ENCODE data around the gene MCM10. TPM values are rescaled to one million over a fixed set of nuclear protein-coding genes. Genes with fewer than 3 reads are reported as not detected.

Gene MCM10
- total and polyA plus RNA-seq, 2 of the 8 experiments (the other 6 are each of a cell fraction or from before 2014, with no cell fraction given): 9.8 to 60.3 TPM

GRCh38 chr10:13256627-13257026 lies 95.3 kb downstream of the MCM10 start:
- no peak overlapping the region for H3K14ac ChIP-seq (ENCODE audit: insufficient read length)
- H2BK20ac ChIP-seq (ENCODE audit: low read length): no peak overlapping the region
- no peaks in the 10 kb centered on the region for H3K79me1 ChIP-seq (ENCODE audit: low read depth, low read length)
- H3K56ac ChIP-seq (replicated peaks; ENCODE audit: insufficient read length, low read depth, low read length): no peak overlapping the region
- no peak overlapping the region for H3K4me2 ChIP-seq (ENCODE audit: insufficient read depth in 1 of 2, low read depth in 2 of 2, low read length in 2 of 2)
- H3K79me2 ChIP-seq (ENCODE audit: control insufficient read depth in 1 of 2, insufficient read depth in 2 of 2, low read length in 2 of 2): no peaks in the 10 kb centered on the region
- no peak overlapping the region for H3K23ac ChIP-seq (ENCODE audit: insufficient read length)
- ChIA-PET POLR2A (ENCODE audit: partially characterized antibody) (interaction anchor here (1.1 kb wide), 1 partner anchor 8 kb away, joined by 3 read pairs; no protein-coding TSS in a partner anchor), CTCF (ENCODE audit: partially characterized antibody) (interaction anchor here (0.6 to 1.3 kb wide), 3 partner anchors 11 to 50 kb away, joined by 3 read pairs; no protein-coding TSS in a partner anchor)
- H2BK5ac ChIP-seq (ENCODE audit: low read depth, low read length): no peak overlapping the region
- H2BK120ac ChIP-seq (replicated peaks; ENCODE audit: low read depth, low read length): no peak overlapping the region
- no peak overlapping the region for H3K4me3 ChIP-seq (ENCODE audit: extremely low read depth in 1 of 4, insufficient read depth in 2 of 4, low read depth in 3 of 4, low read length in 4 of 4)
- H2AFZ ChIP-seq (ENCODE audit: low read length): no peak overlapping the region
- H4K5ac ChIP-seq (ENCODE audit: insufficient read length, low read depth, low read length): no peak overlapping the region
- H4K8ac ChIP-seq (ENCODE audit: extremely low read depth, insufficient read depth, low read length): no peak overlapping the region
- H3K27me3 ChIP-seq (replicated peaks in 1 of 4; ENCODE audit: control insufficient read depth in 3 of 4, extremely low read depth in 1 of 4, insufficient read depth in 3 of 4, low read length in 3 of 4): no peaks in the 10 kb centered on the region
- no peak overlapping the region for H3K27ac ChIP-seq (ENCODE audit: low read depth, low read length)
- H4K91ac ChIP-seq (replicated peaks; ENCODE audit: insufficient read length, low read length): no peak overlapping the region
- no peak overlapping the region for H3K9ac ChIP-seq (replicated peaks in 1 of 4; ENCODE audit: extremely low read depth in 1 of 4, low read depth in 3 of 4, low read length in 3 of 4)
- WGBS, 2 experiments (ENCODE audit: extremely low coverage in 1 of 2, insufficient coverage in 1 of 2, insufficient read length in 1 of 2, insufficient replicate concordance in 2 of 2, low coverage in 1 of 2, low lambda C conversion rate in 2 of 2, missing lambda C conversion rate in 1 of 2): 88% methylated on average over 2 of the region's 2 CpGs; no CpG with 5 or more reads in 1 of the 2 experiments
- no peaks in the 10 kb centered on the region for H4K20me1 ChIP-seq (replicated peaks in 1 of 2; ENCODE audit: control insufficient read depth in 1 of 2, insufficient read depth in 2 of 2, low read length in 2 of 2)
- no peak overlapping the region for H2BK15ac ChIP-seq (ENCODE audit: low read length)
- H3K18ac ChIP-seq (ENCODE audit: extremely low read depth, low read length): no peak overlapping the region
- no peak overlapping the region for H3K4ac ChIP-seq (replicated peaks; ENCODE audit: insufficient read length, low read depth, low read length)
- H3K4me1 ChIP-seq (replicated peaks in 1 of 4; ENCODE audit: control insufficient read depth in 3 of 4, insufficient read depth in 4 of 4, low read length in 3 of 4): no peaks in the 10 kb centered on the region
- no peaks in the 10 kb centered on the region for H3K36me3 ChIP-seq (ENCODE audit: control insufficient read depth in 2 of 4, insufficient read depth in 4 of 4, low read length in 3 of 4)
- no peak overlapping the region for H2BK12ac ChIP-seq (ENCODE audit: low read depth, low read length)
- no peak overlapping the region for H2AK5ac ChIP-seq (ENCODE audit: low read depth, low read length)
- H3K9me3 ChIP-seq (ENCODE audit: insufficient read depth in 2 of 2, low read depth in 1 of 2, low read length in 1 of 2): peaks cover 0 to 5% of the 10 kb centered on the region in 2 experiments; a peak in 1 of 4 replicates
- no peaks in the 10 kb centered on the region for H3K23me2 ChIP-seq (ENCODE audit: low read depth, low read length)
- FAIRE-seq (no peak), DNase-seq (ENCODE audit: low read depth in 1 of 2, low spot score in 2 of 2) (no peak)
- no peak for TF ChIP-seq MAFK (IDR thresholded peaks at IDR 0.05; ENCODE audit: low read depth, low read length)
- TF ChIP-seq POU5F1 (IDR thresholded peaks at IDR 0.05; ENCODE audit: low read depth, low read length): no peak
- no peak for TF ChIP-seq KDM1A (IDR thresholded peaks at IDR 0.05; ENCODE audit: borderline replicate concordance, low read length)
- no peak for TF ChIP-seq SRF (IDR thresholded peaks at IDR 0.05; ENCODE audit: low read depth, low read length)
- TF ChIP-seq TEAD4 (IDR thresholded peaks at IDR 0.05; ENCODE audit: low read depth, low read length): no peak
- no peak for TF ChIP-seq CHD1 (IDR thresholded peaks at IDR 0.05; ENCODE audit: low read depth, low read length)

Data from H1 (cell line).